IMR-90 (cell line): ENCODE data around the gene ZNF200. TPM values are rescaled to one million over a fixed set of nuclear protein-coding genes. Genes with fewer than 3 reads are reported as not detected.

Experiments used
- ATAC-seq: fragments of 200-7000 bp; cut with Tn5 transposase; 2 replicates; pipeline ENCODE4 v1.9.1; 2020; ENCODE audit warnings: low read depth, mild to moderate bottlenecking, moderate library complexity
- BruUV-seq: library from RNA; stranded (reverse); fragments of 400-500 nt; replicated peaks from 2 replicates; lab custom pipeline; 2021; lab: Mats Ljungman, UMichigan
- CTCF ChIA-PET: fragments of 300-600 bp; formaldehyde crosslinking; extraction: SDS; loops from one replicate; lab custom pipeline; 2021; ENCODE audit warnings: antibody characterized with exemption; lab: Yijun Ruan, JAX
- POLR2A ChIA-PET: fragments of 300-600 bp; sonication (Branson Sonifier 250); formaldehyde crosslinking; loops from one replicate; lab custom pipeline; 2022; ENCODE audit warnings: antibody characterized with exemption; ENCODE audit not compliant: unreplicated experiment; lab: Charles Lee
- DNase-seq: peaks from one replicate; pipeline ENCODE4 v3.0.0; 2013
- H2AFZ ChIP-seq: replicated peaks from 2 replicates; pipeline ENCODE3; 2013; ENCODE audit warnings: low read length, mild to moderate bottlenecking; ENCODE audit not compliant: poor library complexity
- H2AK5ac ChIP-seq: 2 replicates; pipeline ENCODE4 v1.6.1; 2013; ENCODE audit warnings: low read depth, low read length, inconsistent platforms
- H2AK9ac ChIP-seq: replicated peaks from 2 replicates; pipeline ENCODE3; 2013; ENCODE audit warnings: mild to moderate bottlenecking, low read depth, low read length, moderate library complexity; ENCODE audit not compliant: poor library complexity
- H2BK120ac ChIP-seq: 2 replicates; pipeline ENCODE4 v1.6.1; 2013; ENCODE audit warnings: low read depth, low read length, inconsistent platforms
- H2BK15ac ChIP-seq: 3 replicates; pipeline ENCODE4 v1.6.1; 2013; ENCODE audit warnings: low read depth, low read length, inconsistent platforms
- H2BK20ac ChIP-seq: 2 replicates; pipeline ENCODE4 v1.6.1; 2013; ENCODE audit warnings: low read depth, mild to moderate bottlenecking, inconsistent platforms, low read length, moderate library complexity
- H2BK5ac ChIP-seq: 2 replicates; pipeline ENCODE4 v1.6.1; 2013; ENCODE audit warnings: mild to moderate bottlenecking, low read depth, low read length, inconsistent platforms; ENCODE audit not compliant: poor library complexity, severe bottlenecking
- H3K14ac ChIP-seq: replicated peaks from 2 replicates; pipeline ENCODE4 v1.6.1; 2013; ENCODE audit warnings: low read depth, low read length, inconsistent platforms
- H3K18ac ChIP-seq: 2 replicates; pipeline ENCODE4 v1.6.1; 2013; ENCODE audit warnings: low read depth, low read length, control low read depth
- H3K23ac ChIP-seq: 2 replicates; pipeline ENCODE4 v1.6.1; 2013; ENCODE audit warnings: low read depth, low read length, inconsistent platforms
- H3K27ac ChIP-seq: 2 replicates; pipeline ENCODE4 v1.5.1; 2013; ENCODE audit warnings: mild to moderate bottlenecking, control low read depth, low read length; ENCODE audit not compliant: insufficient read depth
- H3K27me3 ChIP-seq: 2 replicates; pipeline ENCODE4 v1.6.1; 2013; ENCODE audit warnings: low read length; ENCODE audit not compliant: control insufficient read depth, insufficient read depth
- H3K36me3 ChIP-seq: 2 replicates; pipeline ENCODE4 v1.6.1; 2013; ENCODE audit warnings: low read length, mixed read lengths; ENCODE audit not compliant: control insufficient read depth, insufficient read depth
- H3K4ac ChIP-seq: 2 replicates; pipeline ENCODE4 v1.6.1; 2013; ENCODE audit warnings: low read depth, low read length, inconsistent platforms
- H3K4me1 ChIP-seq: 2 replicates; pipeline ENCODE4 v1.6.1; 2013; ENCODE audit warnings: low read length, mixed read lengths; ENCODE audit not compliant: control insufficient read depth, insufficient read depth
- H3K4me2 ChIP-seq: 2 replicates; pipeline ENCODE4 v1.6.1; 2013; ENCODE audit warnings: low read depth, mild to moderate bottlenecking, control low read depth, low read length, moderate library complexity
- H3K4me3 ChIP-seq: 2 replicates; pipeline ENCODE4 v1.5.1; 2013; ENCODE audit warnings: low read depth, mild to moderate bottlenecking, control low read depth, low read length, moderate library complexity; ENCODE audit not compliant: insufficient read depth
- H3K56ac ChIP-seq: 2 replicates; pipeline ENCODE4 v1.6.1; 2013; ENCODE audit warnings: low read length, inconsistent platforms; ENCODE audit not compliant: insufficient read depth; ENCODE audit errors: extremely low read depth
- H3K79me1 ChIP-seq, 2 experiments: 2 replicates each; pipeline ENCODE4 v1.6.1; 2013; ENCODE audit warnings: low read length in 2 of 2, inconsistent platforms in 1 of 2, low read depth in 1 of 2
- H3K9ac ChIP-seq: 2 replicates; pipeline ENCODE4 v1.6.1; 2013; ENCODE audit warnings: low read depth, low read length, control low read depth
- H3K9me1 ChIP-seq: 2 replicates; pipeline ENCODE4 v1.6.1; 2013; ENCODE audit warnings: low read length, inconsistent platforms; ENCODE audit not compliant: insufficient read depth
- H3K9me3 ChIP-seq: 2 replicates; pipeline ENCODE4 v1.6.1; 2013; ENCODE audit warnings: low read length; ENCODE audit not compliant: control insufficient read depth, insufficient read depth
- H4K20me1 ChIP-seq: 2 replicates; pipeline ENCODE4 v1.6.1; 2013; ENCODE audit warnings: low read length, inconsistent platforms; ENCODE audit not compliant: insufficient read depth
- H4K5ac ChIP-seq: 2 replicates; pipeline ENCODE4 v1.6.1; 2013; ENCODE audit warnings: mild to moderate bottlenecking, low read depth, low read length, control low read depth
- H4K8ac ChIP-seq, 2 experiments: 2 replicates each; pipeline ENCODE4 v1.6.1; 2013; ENCODE audit warnings: low read depth in 2 of 2, low read length in 2 of 2, control low read depth in 1 of 2, inconsistent platforms in 1 of 2
- H4K91ac ChIP-seq: 2 replicates; pipeline ENCODE4 v1.6.1; 2013; ENCODE audit warnings: low read depth, low read length, inconsistent platforms; ENCODE audit not compliant: insufficient read depth
- BHLHE40 ChIP-seq: fragments of 150-350 bp; IDR thresholded peaks from 2 replicates; pipeline ENCODE4 v1.6.1; 2016; ENCODE audit warnings: mild to moderate bottlenecking, low read depth, low read length
- CEBPB ChIP-seq: IDR thresholded peaks from 2 replicates; pipeline ENCODE4 v1.6.1; 2012; ENCODE audit warnings: low read depth, low read length, improper control_type of control experiment
- CHD1 ChIP-seq: IDR thresholded peaks from 2 replicates; pipeline ENCODE4 v1.6.1; 2012; ENCODE audit warnings: low read depth, low read length, improper control_type of control experiment
- CTCF ChIP-seq: conservative IDR thresholded peaks from 2 replicates; pipeline ENCODE4 v1.5.1; 2012; ENCODE audit warnings: mild to moderate bottlenecking, low read depth, low read length, improper control_type of control experiment
- MXI1 ChIP-seq: IDR thresholded peaks from 2 replicates; pipeline ENCODE4 v1.6.1; 2012; ENCODE audit warnings: low read depth, mild to moderate bottlenecking, low read length, moderate library complexity, borderline replicate concordance
- NFE2L2 ChIP-seq: fragments of 150-350 bp; IDR thresholded peaks from 2 replicates; pipeline ENCODE4 v1.6.1; 2016; ENCODE audit warnings: low read depth, mild to moderate bottlenecking, low read length
- POLR2A ChIP-seq: IDR thresholded peaks from 2 replicates; pipeline ENCODE4 v1.6.1; 2012; ENCODE audit warnings: mild to moderate bottlenecking, low read depth, low read length
- RAD21 ChIP-seq: IDR thresholded peaks from 2 replicates; pipeline ENCODE4 v1.6.1; 2012; ENCODE audit warnings: low read length, improper control_type of control experiment
- RCOR1 ChIP-seq: IDR thresholded peaks from 2 replicates; pipeline ENCODE4 v1.6.1; 2012; ENCODE audit warnings: mild to moderate bottlenecking, low read length, improper control_type of control experiment; ENCODE audit not compliant: insufficient replicate concordance
- RFX5 ChIP-seq: IDR thresholded peaks from 2 replicates; pipeline ENCODE4 v1.8.0; 2012; ENCODE audit warnings: low read depth, mild to moderate bottlenecking, low read length, moderate library complexity
- SMC3 ChIP-seq: fragments of 150-350 bp; IDR thresholded peaks from 2 replicates; pipeline ENCODE4 v1.6.1; 2016; ENCODE audit warnings: low read depth, mild to moderate bottlenecking, antibody characterized with exemption, low read length, moderate library complexity
- WGBS, 2 experiments: methylation state at CpG; one replicate each; pipeline versions ENCODE4 v1.1.5 to v1.1.7; 2013; ENCODE audit warnings: missing lambda C conversion rate in 2 of 2; ENCODE audit not compliant: insufficient read length in 1 of 2; ENCODE audit errors: extremely low coverage in 2 of 2; 5-methylcytosine and 5-hydroxymethylcytosine counted together
- dilution Hi-C: fragments of 300-500 bp; cut with HindIII; formaldehyde crosslinking; loops from one replicate; pipeline ENCODE4 v1.14.3; 2018; ENCODE audit warnings: low sequenced_read_pairs; ENCODE audit not compliant: unreplicated experiment
- in situ Hi-C: fragments of 300-500 bp; cut with MboI; formaldehyde crosslinking; loops from 3 replicates; pipeline ENCODE4 v1.14.3; 2019; ENCODE audit warnings: low sequenced_read_pairs, inconsistent platforms, mixed read lengths
- intact Hi-C: fragments of 100-400 bp; cut with micrococcal nuclease; formaldehyde crosslinking; loops from 2 replicates; pipeline ENCODE4 v1.10.0; 2022
- polyA plus RNA-seq, 3 experiments: library from polyadenylated mRNA; depleted of rRNA; stranded (reverse); fragments of >200 nt; gene quantifications; 2 replicates each; pipeline ENCODE4 v1.2.3, GENCODE V29; 2012; ENCODE audit warnings: low replicate concordance in 1 of 3
- total RNA-seq: library from RNA; depleted of rRNA; stranded (reverse); fragments of >200 nt; gene quantifications from 2 replicates; pipeline ENCODE4 v1.2.3, GENCODE V29; 2012
- TF ChIP-seq, protein P1 (sequence below): fragments of 150-350 bp; IDR thresholded peaks from 2 replicates; pipeline ENCODE4 v1.6.1; 2017; ENCODE audit warnings: mild to moderate bottlenecking, antibody characterized with exemption, low read length, low read depth
- TF ChIP-seq, protein P2 (sequence below): fragments of 150-350 bp; IDR thresholded peaks from 2 replicates; pipeline ENCODE4 v1.6.1; 2016; ENCODE audit warnings: low read depth, mild to moderate bottlenecking, low read length, moderate library complexity, borderline replicate concordance

Gene ZNF200
- total and polyA plus RNA-seq, 2 of the 4 experiments (the other 2 are of a cell fraction) = 3.7 to 7.5 TPM

DNA sequence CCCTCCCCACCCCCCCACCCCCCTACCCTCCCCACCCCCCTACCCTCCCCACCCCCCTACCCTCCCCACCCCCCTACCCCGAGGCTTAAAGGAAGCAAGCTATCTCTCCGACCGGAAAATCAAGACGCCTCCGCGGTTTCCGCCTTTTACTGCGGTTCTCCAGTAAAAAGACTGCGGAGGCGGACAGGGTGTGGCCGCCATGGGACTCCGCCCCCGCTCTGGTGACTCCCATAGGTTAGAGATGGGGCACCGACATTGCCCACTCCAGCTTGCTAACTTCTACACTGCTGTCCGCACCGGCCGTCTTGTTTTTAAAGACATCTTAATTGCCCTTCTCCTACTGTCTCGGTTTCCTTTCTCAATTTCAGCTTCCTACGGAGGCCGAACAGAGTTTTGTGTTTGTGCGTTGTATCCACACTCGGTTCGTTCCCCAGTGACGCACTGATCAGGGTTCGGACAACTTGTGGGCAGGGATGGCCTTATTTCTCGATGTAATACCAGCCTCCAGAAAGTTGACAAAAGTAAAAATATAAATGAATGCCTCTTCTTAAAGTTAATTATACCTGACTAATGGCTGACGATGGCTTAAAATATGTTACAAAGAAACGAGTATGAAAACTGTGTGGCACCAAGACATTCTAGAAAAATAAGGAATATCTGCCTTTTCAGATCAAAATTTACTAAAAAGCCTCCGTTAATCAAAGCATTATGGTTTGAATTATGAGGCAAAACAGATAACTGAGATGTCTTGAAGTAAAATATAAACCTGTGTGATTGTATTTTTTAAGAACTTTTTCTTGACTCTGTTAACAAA, 1.1 kb upstream of the ZNF200 start:
- Histone ChIP-seq H3K79me1 (peaks cover 22 to 27% of the 10 kb centered on the region in 2 experiments), H2BK5ac (no peak overlapping the region), H4K20me1 (no peaks in the 10 kb centered on the region), H3K23ac (no peak overlapping the region), H3K27me3 (no peaks in the 10 kb centered on the region), H4K91ac (no peak overlapping the region), H2BK120ac (no peak overlapping the region), H3K4me1 (no peaks in the 10 kb centered on the region), H3K9me3 (no peaks in the 10 kb centered on the region), H3K9ac (no peak overlapping the region), H3K4me3 (no peak overlapping the region), H2BK20ac (no peak overlapping the region), H3K18ac (no peak overlapping the region), H4K5ac (no peak overlapping the region), H3K14ac (no peak overlapping the region), H3K36me3 (peaks cover 16% of the 10 kb centered on the region), H2AFZ (no peak overlapping the region), H3K4ac (no peak overlapping the region), H4K8ac (no peak overlapping the region), H3K56ac (no peak overlapping the region), H3K27ac (no peak overlapping the region), H3K4me2 (no peak overlapping the region), H2AK5ac (no peak overlapping the region), H3K9me1 (peaks cover 3% of the 10 kb centered on the region; the same call in 1 of the 2 replicates), H2BK15ac (no peak overlapping the region), H2AK9ac (no peak overlapping the region)
- ATAC-seq = no peak
- TF ChIP-seq MXI1 = no peak
- TF ChIP-seq NFE2L2 = no peak
- TF ChIP-seq, protein P1, sequence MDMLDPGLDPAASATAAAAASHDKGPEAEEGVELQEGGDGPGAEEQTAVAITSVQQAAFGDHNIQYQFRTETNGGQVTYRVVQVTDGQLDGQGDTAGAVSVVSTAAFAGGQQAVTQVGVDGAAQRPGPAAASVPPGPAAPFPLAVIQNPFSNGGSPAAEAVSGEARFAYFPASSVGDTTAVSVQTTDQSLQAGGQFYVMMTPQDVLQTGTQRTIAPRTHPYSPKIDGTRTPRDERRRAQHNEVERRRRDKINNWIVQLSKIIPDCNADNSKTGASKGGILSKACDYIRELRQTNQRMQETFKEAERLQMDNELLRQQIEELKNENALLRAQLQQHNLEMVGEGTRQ = no peak
- TF ChIP-seq CEBPB = no peak
- no peak for TF ChIP-seq POLR2A
- no peak for TF ChIP-seq CTCF
- TF ChIP-seq SMC3 = no peak
- no peak for TF ChIP-seq RAD21
- TF ChIP-seq, protein P2, sequence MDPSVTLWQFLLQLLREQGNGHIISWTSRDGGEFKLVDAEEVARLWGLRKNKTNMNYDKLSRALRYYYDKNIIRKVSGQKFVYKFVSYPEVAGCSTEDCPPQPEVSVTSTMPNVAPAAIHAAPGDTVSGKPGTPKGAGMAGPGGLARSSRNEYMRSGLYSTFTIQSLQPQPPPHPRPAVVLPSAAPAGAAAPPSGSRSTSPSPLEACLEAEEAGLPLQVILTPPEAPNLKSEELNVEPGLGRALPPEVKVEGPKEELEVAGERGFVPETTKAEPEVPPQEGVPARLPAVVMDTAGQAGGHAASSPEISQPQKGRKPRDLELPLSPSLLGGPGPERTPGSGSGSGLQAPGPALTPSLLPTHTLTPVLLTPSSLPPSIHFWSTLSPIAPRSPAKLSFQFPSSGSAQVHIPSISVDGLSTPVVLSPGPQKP = no peak
- TF ChIP-seq CHD1 = no peak
- TF ChIP-seq BHLHE40 = no peak
- no peak for TF ChIP-seq RFX5
- no peak for TF ChIP-seq RCOR1
- CTCF ChIA-PET = no interaction called here
- BruUV-seq = no TSS peak
- intact Hi-C loops (loop anchor here (2.0 kb wide), 1 partner anchor 47 kb away; the partner anchor contains the start of gene ZNF263), dilution Hi-C loops (no loop called here), in situ Hi-C loops (no loop called here)
- POLR2A ChIA-PET = no interaction called here
- WGBS, 2 experiments = 92% methylated on average over 10 of the region's 29 CpGs; no CpG with 5 or more reads in 1 of the 2 experiments
- DNase-seq = no peak
